Thyroid gland (tissue), 4 donors: Measurements from ENCODE around the gene COX6A1. TPM values are rescaled to one million over a fixed set of nuclear protein-coding genes. Genes with fewer than 3 reads are reported as not detected.

Source experiments
- DNase-seq, 2 donors: peaks; one replicate each; pipeline ENCODE4 v3.0.0-alpha.2; 2019
- H3K27ac ChIP-seq, 3 donors: fragments of 200-600 bp; sonication (generic); 1 replicate in 2 of 3; 2 replicates in 1 of 3; pipeline ENCODE4 v1.5.1; 2016 to 2019; ENCODE audit warnings: mild to moderate bottlenecking in 1 of 3, moderate library complexity in 1 of 3
- H3K27me3 ChIP-seq: fragments of 200-600 bp; sonication (generic); one replicate; pipeline ENCODE4 v1.5.1; 2019
- H3K36me3 ChIP-seq, 2 donors: fragments of 200-600 bp; sonication (generic); one replicate each; pipeline ENCODE4 v1.5.1; 2016 to 2019
- H3K4me1 ChIP-seq, 2 donors: fragments of 200-600 bp; sonication (generic); one replicate each; pipeline ENCODE4 v1.5.1; 2017 to 2019
- H3K4me3 ChIP-seq, 3 donors: fragments of 200-600 bp; sonication (generic); replicated peaks in 1 of 3; 1 replicate in 2 of 3; 2 replicates in 1 of 3; pipeline ENCODE4 v1.5.1; 2016; ENCODE audit warnings: mild to moderate bottlenecking in 1 of 3
- H3K9me3 ChIP-seq: fragments of 200-600 bp; sonication (generic); one replicate; pipeline ENCODE4 v1.5.1; 2017
- CTCF ChIP-seq, 6 experiments: fragments of 200-600 bp in 3 of 6; fragments of 450-650 bp in 3 of 6; sonication (generic) in 3 of 6; IDR thresholded peaks; one replicate each; pipeline ENCODE4 v1.5.1; 2016 to 2019; ENCODE audit warnings: antibody characterized with exemption in 6 of 6, mild to moderate bottlenecking in 2 of 6, inconsistent platforms in 1 of 6, moderate library complexity in 1 of 6
- POLR2A ChIP-seq, 2 donors: fragments of 450-650 bp; IDR thresholded peaks; one replicate each; pipeline ENCODE4 v1.6.1; 2017; ENCODE audit warnings: antibody characterized with exemption in 2 of 2, mild to moderate bottlenecking in 2 of 2, moderate library complexity in 1 of 2
- WGBS, 2 donors: methylation state at CpG; one replicate each; pipeline ENCODE4 v1.1.5; 2017; 5-methylcytosine and 5-hydroxymethylcytosine counted together
- intact Hi-C: fragments of 100-400 bp; cut with DNase I; formaldehyde crosslinking; loops from one replicate; pipeline ENCODE4 v1.15.1; 2023
- total RNA-seq, 4 donors: library from RNA; depleted of rRNA; stranded (reverse); fragments of >200 nt; gene quantifications; one replicate each; pipeline ENCODE4 v1.2.3, GENCODE V29; 2016

Gene COX6A1
- total RNA-seq, 4 donors from 2014 or later: 511 to 1,033 (median 687) TPM

DNA sequence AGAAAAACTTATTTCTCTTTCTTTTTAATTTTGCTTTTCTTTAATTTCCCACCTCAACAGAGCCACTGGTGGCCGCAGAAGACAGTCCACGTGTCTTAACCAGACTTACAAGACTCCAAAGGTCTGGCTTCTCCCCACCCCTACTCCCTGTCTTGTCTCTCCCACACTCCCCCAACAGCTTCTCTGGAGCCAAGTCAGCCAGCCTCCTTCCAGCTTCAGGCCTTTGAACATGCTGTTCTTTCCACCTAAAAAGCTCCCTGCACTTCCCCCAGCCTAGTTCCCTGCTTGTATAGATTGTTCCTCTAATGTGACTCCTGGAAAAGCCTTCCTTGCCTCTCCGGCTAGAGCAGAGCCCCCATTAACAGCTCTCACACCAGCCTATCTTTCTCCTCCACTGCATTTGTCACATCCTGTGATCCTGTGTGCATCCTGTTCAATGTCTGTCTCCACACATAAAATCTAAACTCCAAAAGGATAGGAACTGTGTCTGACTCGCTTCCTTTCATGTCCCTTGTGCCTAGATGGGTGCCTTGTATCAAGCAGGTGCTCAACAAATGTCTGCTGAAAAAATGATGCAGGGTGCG lies 50.2 kb downstream of the COX6A1 start:
- no peaks in the 10 kb centered on the region for H3K36me3 ChIP-seq
- no peaks in the 10 kb centered on the region for H3K27me3 ChIP-seq
- no peaks in the 10 kb centered on the region for H3K4me1 ChIP-seq
- no peak overlapping the region for H3K4me3 ChIP-seq
- intact Hi-C loops: no loop called here
- 78% methylated on average over 5 of the region's 5 CpGs for WGBS, 2 donors
- TF ChIP-seq CTCF (IDR thresholded peaks at IDR 0.05): no peak
- TF ChIP-seq POLR2A (IDR thresholded peaks at IDR 0.05): no peak
- H3K9me3 ChIP-seq: no peaks in the 10 kb centered on the region
- H3K27ac ChIP-seq: no peak overlapping the region
- no peak for DNase-seq

- no peak for DNase-seq
- H3K9me3 ChIP-seq: no peaks in the 10 kb centered on the region
- H3K36me3 ChIP-seq: no peaks in the 10 kb centered on the region
- WGBS, 2 donors: 94 to 98% methylated on average over 4 of the region's 4 CpGs
- no peak for TF ChIP-seq CTCF (IDR thresholded peaks at IDR 0.05)
- no peak for TF ChIP-seq POLR2A (IDR thresholded peaks at IDR 0.05)
- H3K4me1 ChIP-seq: no peaks in the 10 kb centered on the region
- H3K27ac ChIP-seq: no peak overlapping the region
- intact Hi-C loops: no loop called here
- H3K27me3 ChIP-seq: no peaks in the 10 kb centered on the region
- H3K4me3 ChIP-seq: no peak overlapping the region
Measured at GRCh38 chr12:120489018-120489417, 51.1 kb downstream of the COX6A1 start.

GRCh38 chr12:120490325-120490724 lies 52.4 kb downstream of the COX6A1 start:
- WGBS, 2 donors: 97 to 98% methylated on average over 5 of the region's 5 CpGs
- no peak overlapping the region for H3K27ac ChIP-seq

More at GRCh38 chr12:120490325-120490724, 52.4 kb downstream of the COX6A1 start:
- no peak overlapping the region for H3K4me3 ChIP-seq
- H3K4me1 ChIP-seq: peaks cover 6% of the 10 kb centered on the region in 2 donors
- intact Hi-C loops: no loop called here
- H3K9me3 ChIP-seq: no peaks in the 10 kb centered on the region
- no peaks in the 10 kb centered on the region for H3K27me3 ChIP-seq
- no peak for TF ChIP-seq CTCF (IDR thresholded peaks at IDR 0.05)
- TF ChIP-seq POLR2A (IDR thresholded peaks at IDR 0.05): no peak
- DNase-seq: no peak
- H3K36me3 ChIP-seq: no peaks in the 10 kb centered on the region

Other genes with a start within 250 kb of the COX6A1 start
- gene GCN1, start 243.4 kb upstream of the COX6A1 start, total RNA-seq: 100 to 1,000 TPM in 1 of 4 donors, 10 to 100 TPM in 3; 44.6 to 111 (median 73.6) TPM
- gene RPLP0, start 237.0 kb upstream of the COX6A1 start, total RNA-seq: 1,000 to 10,000 TPM; 1,176 to 3,070 (median 2,431) TPM
- gene PXN, start 172.4 kb upstream of the COX6A1 start, total RNA-seq: 10 to 100 TPM; 61.7 to 95.5 (median 82.7) TPM
- gene RNU4-2, start 146.2 kb upstream of the COX6A1 start, total RNA-seq: under 1 TPM; under 0.01 TPM
- under 1 TPM; under 0.01 TPM for gene RNU4-1, start 144.9 kb upstream of the COX6A1 start, total RNA-seq
- gene SIRT4, start 135.8 kb upstream of the COX6A1 start, total RNA-seq: 1 to 10 TPM in 3 of 4 donors, not detected in 1; 3.1 to 6.5 (median 3.8) TPM
- gene PLA2G1B, start 110.3 kb upstream of the COX6A1 start, total RNA-seq: not detected
- 1 to 10 TPM in 1 of 4 donors, under 1 TPM in 1, not detected in 2; 0.33 to 1.6 TPM for gene MSI1, start 68.9 kb upstream of the COX6A1 start, total RNA-seq
- gene TRIAP1, start 8.3 kb downstream of the COX6A1 start, total RNA-seq: 10 to 100 TPM in 2 of 4 donors, 1 to 10 TPM in 2; 8.1 to 15.2 (median 12.2) TPM
- gene GATC, start 8.3 kb downstream of the COX6A1 start, total RNA-seq: 10 to 100 TPM; 32.4 to 38.4 (median 36.6) TPM
- gene SRSF9, start 31.6 kb downstream of the COX6A1 start, total RNA-seq: 100 to 1,000 TPM in 1 of 4 donors, 10 to 100 TPM in 3; 64.5 to 107 (median 79.9) TPM
- gene DYNLL1, start 58.0 kb downstream of the COX6A1 start, total RNA-seq: 100 to 1,000 TPM; 128 to 265 (median 232) TPM
- gene COQ5, start 91.0 kb downstream of the COX6A1 start, total RNA-seq: 10 to 100 TPM; 17.9 to 33.3 (median 32.8) TPM
- 100 to 1,000 TPM in 3 of 4 donors, 10 to 100 TPM in 1; 62.5 to 159 (median 127) TPM for gene RNF10, start 96.2 kb downstream of the COX6A1 start, total RNA-seq
- gene POP5, start 143.3 kb downstream of the COX6A1 start, total RNA-seq: 10 to 100 TPM; 27.9 to 72.0 (median 38.5) TPM
- 1 to 10 TPM in 1 of 4 donors, under 1 TPM in 1, not detected in 2; 0.33 to 1.4 TPM for gene CABP1, start 202.5 kb downstream of the COX6A1 start, total RNA-seq
- gene MLEC, start 249.0 kb downstream of the COX6A1 start, total RNA-seq: 100 to 1,000 TPM; 122 to 288 (median 187) TPM